Stimulated activated effector memory CD8-positive, alpha-beta T cell treated with anti-CD3 and anti-CD28 coated beads, Interleukin-12 subunit alpha, Interleukin-12 subunit beta, amount 100 ng/mL, for 72 hours (primary cell): Measurements from ENCODE around the gene PGAP3.

ENCODE experiments used
- ATAC-seq: fragments of 150-1000 bp; cut with Tn5 transposase; 2 replicates; pipeline ENCODE4 v1.10.0; 2021
- DNase-seq, 2 donors: peaks; one replicate each; pipeline ENCODE4 v3.0.0; 2021 to 2022; ENCODE audit warnings: low spot score in 2 of 2
- H3K27ac Mint-ChIP-seq: one replicate; pipeline ENCODE4 v1.8.0; 2022; ENCODE audit warnings: mild to moderate bottlenecking, mixed read lengths
- H3K36me3 Mint-ChIP-seq: one replicate; pipeline ENCODE4 v1.8.0; 2022; ENCODE audit warnings: mild to moderate bottlenecking, mixed read lengths
- H3K4me1 Mint-ChIP-seq: one replicate; pipeline ENCODE4 v1.8.0; 2022; ENCODE audit warnings: mixed read lengths
- H3K4me3 Mint-ChIP-seq: one replicate; pipeline ENCODE4 v1.8.0; 2022; ENCODE audit warnings: mild to moderate bottlenecking, mixed read lengths
- H3K9me3 Mint-ChIP-seq: one replicate; pipeline ENCODE4 v1.8.0; 2022; ENCODE audit warnings: mixed read lengths

The PGAP3 gene

GRCh38 chr17:39672522-39673334, 15.1 kb downstream of the PGAP3 start:
- H3K4me3 Mint-ChIP-seq: no peak overlapping the region
- no peaks in the 10 kb centered on the region for H3K9me3 Mint-ChIP-seq
- peaks cover 52% of the 10 kb centered on the region for H3K4me1 Mint-ChIP-seq
- ATAC-seq: no peak
- H3K36me3 Mint-ChIP-seq: peaks cover 12% of the 10 kb centered on the region
- no peak for DNase-seq
- H3K27ac Mint-ChIP-seq: peak overlapping the region; percentile 78

DNA sequence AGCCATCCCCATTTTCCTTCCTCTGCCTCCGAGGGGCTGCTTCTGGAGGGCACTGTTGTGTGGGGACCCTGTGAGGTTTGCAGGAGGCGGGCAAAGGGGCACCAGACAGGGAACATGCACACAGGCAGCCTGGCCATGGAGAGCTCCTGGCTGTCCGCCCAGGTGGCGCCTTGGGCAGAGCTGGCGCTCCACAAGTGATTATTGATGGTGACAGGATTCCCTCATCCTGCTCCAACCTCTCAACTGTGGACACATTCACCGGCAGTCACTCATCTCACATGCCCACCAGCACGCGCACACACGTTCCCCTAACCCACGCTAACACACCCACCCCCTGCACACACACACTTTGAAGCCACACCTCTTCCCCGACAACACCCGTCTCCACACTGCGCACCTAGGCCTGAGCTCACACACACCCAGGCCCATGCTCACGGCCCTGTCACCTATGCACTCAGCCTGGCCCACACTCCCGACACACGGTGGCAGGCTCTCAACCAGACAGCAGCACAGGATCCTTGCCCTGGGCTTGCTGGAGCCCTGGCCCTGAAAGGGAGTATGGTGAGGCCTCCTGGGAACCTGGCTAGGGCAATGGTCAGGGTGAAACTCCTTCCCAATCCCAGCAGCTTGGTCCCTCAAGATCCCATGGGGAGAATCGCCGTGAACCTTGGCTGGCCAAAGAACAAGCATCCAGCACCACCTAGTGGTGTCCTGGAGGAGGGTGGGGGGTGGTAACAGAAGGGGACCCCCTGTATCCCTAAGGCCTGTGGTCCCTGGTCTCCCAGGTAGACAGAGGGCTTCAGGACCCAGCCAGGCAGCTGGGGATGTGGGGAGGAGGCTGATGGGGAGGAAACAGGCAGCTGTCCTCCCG, 16.0 kb downstream of the PGAP3 start:
- H3K4me3 Mint-ChIP-seq: no peak overlapping the region
- DNase-seq: no peak

GRCh38 chr17:39670746-39671145, 17.1 kb downstream of the PGAP3 start:
- no peak for ATAC-seq
- H3K9me3 Mint-ChIP-seq: no peaks in the 10 kb centered on the region
- DNase-seq: no peak
- no peak overlapping the region for H3K4me3 Mint-ChIP-seq
- H3K4me1 Mint-ChIP-seq: peaks cover 37% of the 10 kb centered on the region
- H3K27ac Mint-ChIP-seq: no peak overlapping the region
- peaks cover 6% of the 10 kb centered on the region for H3K36me3 Mint-ChIP-seq

More for the DNA sequence above, 16.0 kb downstream of the PGAP3 start:
- Mint-ChIP-seq H3K4me1 (peaks cover 43% of the 10 kb centered on the region), H3K9me3 (no peaks in the 10 kb centered on the region), H3K36me3 (peaks cover 12% of the 10 kb centered on the region), H3K27ac (peak overlapping the region; percentile 78)
- ATAC-seq: no peak

DNA sequence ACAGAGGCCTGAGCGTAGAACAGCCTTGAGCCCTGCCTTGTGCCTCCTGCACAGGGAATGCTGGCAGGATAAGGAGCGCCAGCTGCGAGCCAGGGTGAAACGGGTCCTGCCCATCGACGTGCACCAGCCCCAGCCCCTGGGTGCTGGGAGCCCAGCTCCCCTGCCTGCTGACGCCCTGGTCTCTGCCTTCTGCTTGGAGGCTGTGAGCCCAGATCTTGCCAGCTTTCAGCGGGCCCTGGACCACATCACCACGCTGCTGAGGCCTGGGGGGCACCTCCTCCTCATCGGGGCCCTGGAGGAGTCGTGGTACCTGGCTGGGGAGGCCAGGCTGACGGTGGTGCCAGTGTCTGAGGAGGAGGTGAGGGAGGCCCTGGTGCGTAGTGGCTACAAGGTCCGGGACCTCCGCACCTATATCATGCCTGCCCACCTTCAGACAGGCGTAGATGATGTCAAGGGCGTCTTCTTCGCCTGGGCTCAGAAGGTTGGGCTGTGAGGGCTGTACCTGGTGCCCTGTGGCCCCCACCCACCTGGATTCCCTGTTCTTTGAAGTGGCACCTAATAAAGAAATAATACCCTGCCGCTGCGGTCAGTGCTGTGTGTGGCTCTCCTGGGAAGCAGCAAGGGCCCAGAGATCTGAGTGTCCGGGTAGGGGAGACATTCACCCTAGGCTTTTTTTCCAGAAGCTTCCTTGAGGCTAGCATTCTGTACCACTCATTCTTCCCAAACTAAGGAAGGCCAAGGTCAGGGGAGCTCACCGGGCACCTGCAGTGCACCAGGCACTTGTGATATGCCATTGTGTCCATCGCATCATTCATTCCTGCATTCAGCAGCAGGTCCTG, 17.7 kb downstream of the PGAP3 start:
- H3K4me3 Mint-ChIP-seq: no peak overlapping the region
- no peak overlapping the region for H3K27ac Mint-ChIP-seq
- peaks cover 30% of the 10 kb centered on the region for H3K4me1 Mint-ChIP-seq
- H3K9me3 Mint-ChIP-seq: no peaks in the 10 kb centered on the region
- peaks cover 6% of the 10 kb centered on the region for H3K36me3 Mint-ChIP-seq
- DNase-seq: no peak
- ATAC-seq: no peak

DNA sequence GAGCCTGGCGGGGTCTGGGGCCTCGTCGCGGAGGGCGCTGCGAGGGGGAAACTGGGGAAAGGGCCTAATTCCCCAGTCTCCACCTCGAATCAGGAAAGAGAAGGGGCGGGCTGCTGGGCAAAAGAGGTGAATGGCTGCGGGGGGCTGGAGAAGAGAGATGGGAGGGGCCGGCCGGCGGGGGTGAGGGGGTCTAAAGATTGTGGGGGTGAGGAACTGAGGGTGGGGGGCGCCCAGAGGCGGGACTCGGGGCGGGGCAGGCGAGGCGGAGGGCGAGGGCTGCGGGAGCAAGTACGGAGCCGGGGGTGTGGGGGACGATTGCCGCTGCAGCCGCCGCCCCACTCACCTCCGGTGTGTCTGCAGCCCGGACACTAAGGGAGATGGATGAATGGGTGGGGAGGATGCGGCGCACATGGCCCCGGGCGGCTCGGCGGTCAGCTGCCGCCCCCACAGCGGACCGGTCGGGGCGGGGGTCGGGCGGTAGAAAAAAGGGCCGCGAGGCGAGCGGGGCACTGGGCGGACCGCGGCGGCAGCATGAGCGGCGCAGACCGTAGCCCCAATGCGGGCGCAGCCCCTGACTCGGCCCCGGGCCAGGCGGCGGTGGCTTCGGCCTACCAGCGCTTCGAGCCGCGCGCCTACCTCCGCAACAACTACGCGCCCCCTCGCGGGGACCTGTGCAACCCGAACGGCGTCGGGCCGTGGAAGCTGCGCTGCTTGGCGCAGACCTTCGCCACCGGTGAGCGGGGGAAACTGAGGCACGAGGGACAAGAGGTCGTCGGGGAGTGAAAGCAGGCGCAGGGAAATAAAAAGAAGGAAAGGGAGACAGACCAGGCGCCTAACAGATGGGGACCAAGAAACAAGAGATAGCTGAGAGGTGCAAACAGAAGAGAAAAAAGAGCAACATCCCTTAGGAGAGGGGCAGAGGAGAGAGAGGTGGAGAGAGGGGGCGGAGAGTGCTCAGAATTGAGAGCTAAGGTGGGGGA, 19.6 kb downstream of the PGAP3 start, which contains the start of gene PNMT:
TSS of gene PNMT (plus strand) at position 509 of the 980 bp plus-strand sequence. CDS start at position 532, 23 bp downstream.
- peak within 1 kb of the TSS; percentile 82 for H3K27ac Mint-ChIP-seq
- no peaks in the 10 kb centered on the region for H3K9me3 Mint-ChIP-seq
- peak; percentile 80 for ATAC-seq
- peaks cover 27% of the 10 kb centered on the region for H3K4me1 Mint-ChIP-seq
- H3K36me3 Mint-ChIP-seq: peaks cover 13% of the 10 kb centered on the region
- DNase-seq: peak; percentile 62 to 86
- peak within 1 kb of the TSS; percentile 69 for H3K4me3 Mint-ChIP-seq

DNA sequence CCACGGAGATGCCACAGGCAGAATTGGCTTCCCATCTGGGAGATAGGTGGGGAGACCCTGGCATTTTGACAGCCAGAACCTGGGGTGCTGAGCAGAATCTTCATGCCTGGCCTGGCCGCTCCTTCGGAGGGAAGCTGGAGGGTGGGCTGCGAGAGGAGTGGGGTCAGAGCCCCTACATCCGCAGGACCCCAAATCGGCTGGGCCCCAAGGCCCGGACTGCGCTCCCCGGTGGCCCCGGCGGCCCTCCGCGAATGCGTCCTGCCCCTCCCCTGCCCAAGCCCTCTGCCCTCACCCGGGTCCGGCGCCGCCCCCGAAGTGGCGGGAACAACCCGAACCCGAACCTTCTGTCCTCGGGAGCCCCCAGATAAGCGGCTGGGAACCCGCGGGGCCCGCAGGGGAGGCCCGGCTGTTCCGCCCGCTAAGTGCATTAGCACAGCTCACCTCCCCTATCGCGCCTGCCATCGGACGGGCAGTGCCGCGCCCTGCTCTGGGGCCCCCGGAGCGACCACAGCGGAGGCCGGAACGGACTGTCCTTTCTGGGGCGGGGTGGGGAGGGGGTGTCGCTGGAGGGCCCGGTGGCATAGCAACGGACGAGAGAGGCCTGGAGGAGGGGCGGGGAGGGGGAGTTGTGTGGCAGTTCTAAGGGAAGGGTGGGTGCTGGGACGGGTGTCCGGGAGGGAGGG, 20.5 kb downstream of the PGAP3 start:
- peak overlapping the region; percentile 69 for H3K4me3 Mint-ChIP-seq
- DNase-seq (no peak), ATAC-seq (no peak)
- peaks cover 26% of the 10 kb centered on the region for H3K4me1 Mint-ChIP-seq
- H3K27ac Mint-ChIP-seq: peak overlapping the region; percentile 32
- peaks cover 13% of the 10 kb centered on the region for H3K36me3 Mint-ChIP-seq
- no peaks in the 10 kb centered on the region for H3K9me3 Mint-ChIP-seq

GRCh38 chr17:39666601-39667261, 21.1 kb downstream of the PGAP3 start:
- Mint-ChIP-seq H3K27ac (peak overlapping the region; percentile 32), H3K36me3 (peaks cover 13% of the 10 kb centered on the region), H3K9me3 (no peaks in the 10 kb centered on the region), H3K4me3 (peak overlapping the region; percentile 69), H3K4me1 (peaks cover 20% of the 10 kb centered on the region)
- ATAC-seq: no peak
- no peak for DNase-seq

DNA sequence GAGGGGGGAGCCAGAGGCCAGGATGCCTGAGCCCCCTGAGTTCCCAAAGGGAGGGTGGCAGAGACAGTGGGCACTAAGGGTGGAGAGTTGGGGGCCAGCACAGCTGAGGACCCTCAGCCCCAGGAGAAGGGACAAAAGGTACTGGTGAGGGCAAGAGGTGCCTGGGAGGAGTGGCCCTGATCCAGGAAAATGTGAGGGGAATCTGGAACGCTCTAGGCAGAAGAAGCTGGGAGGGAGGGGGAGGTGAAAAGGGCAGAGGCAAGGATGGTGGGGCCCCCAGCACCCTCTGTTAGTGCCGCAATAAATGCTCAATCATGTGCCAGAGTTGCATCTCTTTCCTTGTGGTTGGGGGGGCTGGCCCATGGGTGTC, 21.6 kb downstream of the PGAP3 start:
- Mint-ChIP-seq H3K4me1 (peaks cover 17% of the 10 kb centered on the region), H3K9me3 (no peaks in the 10 kb centered on the region), H3K27ac (peak overlapping the region; percentile 23), H3K36me3 (peaks cover 15% of the 10 kb centered on the region), H3K4me3 (peak overlapping the region; percentile 69)
- ATAC-seq (no peak), DNase-seq (no peak)

DNA sequence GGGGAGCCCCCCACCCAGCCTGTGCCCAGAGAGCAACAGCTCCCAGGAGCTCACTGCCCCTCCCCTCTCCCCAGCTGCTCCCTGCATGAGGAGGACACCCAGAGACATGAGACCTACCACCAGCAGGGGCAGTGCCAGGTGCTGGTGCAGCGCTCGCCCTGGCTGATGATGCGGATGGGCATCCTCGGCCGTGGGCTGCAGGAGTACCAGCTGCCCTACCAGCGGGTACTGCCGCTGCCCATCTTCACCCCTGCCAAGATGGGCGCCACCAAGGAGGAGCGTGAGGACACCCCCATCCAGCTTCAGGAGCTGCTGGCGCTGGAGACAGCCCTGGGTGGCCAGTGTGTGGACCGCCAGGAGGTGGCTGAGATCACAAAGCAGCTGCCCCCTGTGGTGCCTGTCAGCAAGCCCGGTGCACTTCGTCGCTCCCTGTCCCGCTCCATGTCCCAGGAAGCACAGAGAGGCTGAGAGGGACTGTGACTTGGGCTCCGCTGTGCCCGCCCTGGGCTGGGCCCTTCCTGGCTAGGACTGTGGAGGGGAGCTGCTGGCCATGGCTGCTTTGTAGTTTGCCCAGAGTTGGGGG, 22.1 kb downstream of the PGAP3 start:
- no peak for DNase-seq

GRCh38 chr17:39664581-39665561, 23.0 kb downstream of the PGAP3 start, which contains the start of gene TCAP:
Gene TCAP, plus strand, starts transcription at chr17:39665349. Its CDS starts 11 bp downstream, at chr17:39665360.
- H3K4me3 Mint-ChIP-seq: peak within 1 kb of the TSS; percentile 69
- ATAC-seq: no peak

More for the DNA sequence above, 22.1 kb downstream of the PGAP3 start:
- ATAC-seq: peak; percentile 15
- H3K9me3 Mint-ChIP-seq: no peaks in the 10 kb centered on the region
- peak overlapping the region; percentile 48 for H3K27ac Mint-ChIP-seq
- peaks cover 17% of the 10 kb centered on the region for H3K4me1 Mint-ChIP-seq
- peak overlapping the region; percentile 69 for H3K4me3 Mint-ChIP-seq
- peaks cover 19% of the 10 kb centered on the region for H3K36me3 Mint-ChIP-seq

GRCh38 chr17:39663688-39664580, 23.9 kb downstream of the PGAP3 start:
- DNase-seq (no peak), ATAC-seq (no peak)
- Mint-ChIP-seq H3K4me3 (no peak overlapping the region), H3K9me3 (no peaks in the 10 kb centered on the region), H3K36me3 (peaks cover 30% of the 10 kb centered on the region), H3K27ac (peak overlapping the region; percentile 48), H3K4me1 (peaks cover 16% of the 10 kb centered on the region)

More at GRCh38 chr17:39664581-39665561, 23.0 kb downstream of the PGAP3 start, which contains the start of gene TCAP:
- Mint-ChIP-seq H3K36me3 (peaks cover 28% of the 10 kb centered on the region), H3K27ac (peak within 1 kb of the TSS; percentile 48), H3K4me1 (peaks cover 17% of the 10 kb centered on the region), H3K9me3 (no peaks in the 10 kb centered on the region)
- no peak for DNase-seq
